GM19351 (cell line): ENCODE data around the gene SGCA.

Source experiments
- ATAC-seq: cut with Tn5 transposase; IDR thresholded peaks from one replicate; pipeline ENCODE4 v1.9.1; 2021; ENCODE audit warnings: mild to moderate bottlenecking, moderate library complexity; ENCODE audit not compliant: unreplicated experiment

Gene SGCA

DNA sequence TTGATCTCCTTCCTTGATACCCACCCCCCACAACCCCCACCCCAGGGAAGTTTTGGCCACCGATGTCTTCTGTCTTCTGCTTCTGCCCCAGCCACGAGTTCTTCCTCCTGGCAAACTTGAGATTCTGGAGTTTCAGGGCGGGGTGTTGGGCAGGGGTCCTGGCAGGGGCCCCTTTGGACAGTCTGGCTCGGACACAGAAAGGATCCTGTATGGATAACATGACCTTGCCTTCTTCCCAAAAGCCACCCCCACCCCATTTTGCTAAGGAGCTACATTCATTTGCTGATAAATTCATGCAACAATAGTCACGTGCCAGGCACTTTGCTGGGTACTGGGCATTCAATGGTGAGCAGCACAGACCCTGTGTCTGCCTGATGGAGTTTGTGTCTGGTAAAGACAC, 41.5 kb downstream of the SGCA start:
- ATAC-seq: no peak

DNA sequence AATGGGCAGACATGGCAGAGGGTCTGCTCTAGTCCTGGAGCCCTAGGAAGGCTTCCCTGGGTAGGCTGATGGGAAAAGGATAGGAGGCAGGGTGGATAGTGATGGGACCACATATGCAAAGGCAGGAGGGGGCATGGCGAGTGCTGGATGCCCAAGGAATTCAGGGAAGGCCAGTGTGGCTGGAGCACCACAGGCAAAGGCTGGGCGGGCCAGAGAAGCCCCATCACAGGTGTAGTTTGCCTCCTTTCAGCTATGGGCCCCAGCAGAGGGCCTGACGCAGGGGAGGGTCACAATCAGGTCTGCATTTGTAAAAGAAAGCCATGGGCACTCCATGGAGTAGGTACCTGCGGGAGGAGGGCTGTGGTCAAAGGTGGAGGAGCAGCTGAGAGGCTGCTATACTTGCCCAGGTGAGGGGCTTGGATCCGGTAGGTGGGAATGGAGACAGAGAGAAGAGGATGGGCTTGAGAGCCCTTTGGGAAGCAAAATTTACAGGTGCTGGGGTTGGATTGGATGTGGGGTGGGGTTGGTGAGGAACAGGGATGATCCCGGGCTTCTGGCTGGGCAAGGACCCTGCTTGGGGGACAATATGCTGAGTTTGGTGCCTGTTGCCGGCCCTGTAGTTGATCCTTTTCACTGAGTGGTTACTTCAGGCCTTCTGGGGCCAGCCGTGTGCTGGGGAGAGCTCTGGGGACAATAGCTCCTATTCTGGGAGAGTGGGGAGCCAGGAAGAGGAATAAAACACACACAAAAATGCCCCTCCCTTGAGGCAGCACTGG, 42.2 kb downstream of the SGCA start:
- no peak for ATAC-seq

GRCh38 chr17:50208611-50209061, 42.8 kb downstream of the SGCA start:
- no peak for ATAC-seq

- no peak for ATAC-seq
Measured at GRCh38 chr17:50209133-50209471, 43.3 kb downstream of the SGCA start.

GRCh38 chr17:50209472-50210239, 43.9 kb downstream of the SGCA start:
- ATAC-seq: no peak

DNA sequence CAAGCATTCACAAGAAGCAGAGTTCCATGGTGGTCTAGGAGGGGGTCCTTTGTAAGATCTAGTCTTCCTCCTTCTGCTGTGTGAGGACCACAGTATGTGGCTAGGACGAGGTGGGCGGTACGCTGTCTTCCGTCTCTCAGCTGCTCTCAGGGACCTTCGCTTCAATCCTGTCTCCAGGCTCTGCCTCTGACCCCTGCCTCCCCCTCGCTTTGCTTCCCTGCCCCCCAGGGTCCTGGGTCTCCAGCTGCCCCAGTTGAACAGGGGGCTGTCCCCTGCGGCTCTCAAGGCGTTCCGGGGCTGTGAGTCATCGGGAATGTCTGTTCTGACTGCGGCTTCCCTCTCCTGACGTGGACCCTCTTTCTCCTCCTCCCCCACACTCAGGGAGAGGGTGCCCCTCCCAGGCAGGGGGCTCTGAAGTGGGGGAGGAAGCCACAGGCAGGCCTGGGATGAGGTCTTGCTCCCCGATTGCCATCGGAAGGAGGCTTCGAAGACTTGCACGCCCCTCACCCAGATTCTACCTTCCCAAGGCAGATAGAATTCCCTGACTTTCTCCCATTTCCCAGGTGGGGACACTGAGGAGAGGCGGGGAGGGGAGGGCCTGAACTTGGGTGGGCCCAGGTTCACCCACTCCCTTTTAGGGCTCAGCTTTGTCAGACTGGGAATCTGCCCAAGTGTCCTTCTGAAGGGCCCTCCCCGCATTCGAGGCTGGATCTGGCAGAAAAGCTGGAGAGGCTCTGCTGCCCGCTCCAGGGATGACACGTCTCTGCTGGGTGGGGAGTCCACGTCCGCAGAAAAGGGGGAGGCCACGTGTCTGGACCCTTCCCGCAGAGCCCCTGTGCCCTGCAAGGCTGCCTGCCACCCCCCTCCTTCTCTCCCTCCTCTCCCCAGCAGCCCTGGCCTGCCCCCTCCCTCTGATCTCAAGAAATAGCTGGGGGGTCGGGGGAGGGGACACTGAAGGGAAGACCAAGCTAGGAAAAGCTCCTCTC, 44.7 kb downstream of the SGCA start:
- ATAC-seq: no peak

DNA sequence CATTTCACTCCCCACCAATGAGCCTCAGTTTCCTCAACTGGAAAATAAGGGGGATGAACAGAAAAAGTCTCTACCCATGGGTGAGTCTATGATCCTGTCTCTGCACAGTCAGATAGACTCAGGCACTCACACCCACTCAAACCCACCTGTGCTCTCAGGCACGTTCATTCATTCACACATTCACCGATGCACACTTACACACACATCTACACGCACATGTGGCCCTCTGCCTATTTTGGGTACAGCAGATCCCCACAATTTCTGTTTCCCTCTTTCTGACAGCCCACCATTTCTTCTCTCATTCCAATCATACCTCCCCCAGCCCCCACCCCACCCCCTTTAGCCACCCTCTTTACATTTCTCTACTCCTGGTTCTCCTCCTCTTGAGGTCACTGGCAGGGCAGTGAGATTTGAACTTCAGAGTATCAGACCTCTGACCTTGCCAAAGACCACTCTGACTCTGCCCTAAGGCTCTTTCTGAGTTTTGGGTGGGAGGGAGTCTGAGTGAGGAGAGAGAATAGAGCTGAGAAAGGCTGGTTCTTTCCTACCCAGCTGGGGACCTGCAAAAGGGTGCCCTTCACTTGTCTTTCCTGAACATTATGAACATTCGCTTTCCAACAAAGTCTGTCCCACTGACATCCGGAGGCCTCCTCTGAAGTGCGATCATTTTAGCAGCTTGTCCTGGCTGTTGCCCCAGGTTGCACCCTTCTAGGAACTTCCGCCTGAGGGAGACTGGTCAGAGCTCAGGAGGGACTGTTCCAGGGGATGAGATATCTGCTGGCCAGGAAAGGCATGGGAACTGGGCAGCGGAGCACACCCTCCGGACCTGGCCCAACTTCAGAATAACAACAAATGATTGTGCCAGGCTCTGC, 45.7 kb downstream of the SGCA start:
- no peak for ATAC-seq

GRCh38 chr17:50212121-50212843, 46.5 kb downstream of the SGCA start:
- ATAC-seq: no peak

GRCh38 chr17:50213026-50214022, 47.5 kb downstream of the SGCA start:
- ATAC-seq: peak; percentile 93

GRCh38 chr17:50214976-50215760, 49.4 kb downstream of the SGCA start:
- ATAC-seq: no peak

DNA sequence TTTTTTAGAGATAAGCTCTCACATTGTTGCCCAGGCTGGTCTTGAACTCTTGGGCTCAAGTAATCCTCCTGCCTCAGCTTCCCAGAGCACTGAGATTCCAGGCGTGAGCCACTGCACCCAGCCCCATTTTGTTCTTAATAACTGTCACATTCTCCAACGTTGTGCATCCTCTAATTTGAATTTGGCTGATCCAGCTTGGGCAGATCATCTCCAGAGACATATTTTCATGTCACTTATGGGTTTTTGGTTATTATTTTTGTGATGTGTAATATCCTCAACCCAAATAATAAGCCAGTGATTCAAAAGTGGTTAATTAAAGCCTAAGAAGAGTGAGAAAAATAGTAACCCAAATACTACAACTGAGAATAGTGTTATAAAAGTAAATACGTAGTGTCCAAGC, 51.8 kb downstream of the SGCA start:
- ATAC-seq: no peak

GRCh38 chr17:50218071-50218759, 52.4 kb downstream of the SGCA start:
- no peak for ATAC-seq

- ATAC-seq: no peak
Measured at GRCh38 chr17:50218771-50219315, 53.0 kb downstream of the SGCA start.

- no peak for ATAC-seq
Measured at GRCh38 chr17:50219342-50219741, 53.5 kb downstream of the SGCA start.

GRCh38 chr17:50219939-50220465, 54.2 kb downstream of the SGCA start:
- ATAC-seq: no peak

DNA sequence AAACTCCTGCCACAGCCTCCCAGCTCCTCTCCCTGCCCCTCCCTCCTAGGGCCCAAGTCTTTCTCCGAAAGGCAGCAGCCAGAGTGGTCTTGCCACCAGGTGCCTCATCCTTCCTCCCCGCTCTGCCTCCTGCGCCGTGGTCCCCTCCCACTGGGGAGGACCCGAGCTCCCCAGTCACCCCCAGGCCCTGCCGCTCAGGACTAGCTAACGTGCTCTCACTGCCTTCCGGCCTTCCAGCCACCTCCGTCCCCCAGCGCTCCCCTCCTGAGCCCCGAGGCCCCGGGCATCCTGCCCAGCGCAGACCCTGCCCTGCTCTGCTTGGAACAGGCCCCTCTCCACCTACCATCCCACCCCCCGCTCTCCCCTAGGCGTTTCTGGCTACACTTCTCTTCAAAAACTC, 55.0 kb downstream of the SGCA start:
- ATAC-seq: no peak
